Measurements from ENCODE around the gene ZNF536. TPM values are rescaled to one million over a fixed set of nuclear protein-coding genes. Genes with fewer than 3 reads are reported as not detected.

ZNF536 gene
- total and polyA plus RNA-seq, 2 of the 13 experiments (the other 11 are each of a cell fraction or from before 2014, with no cell fraction given) = not detected

DNA sequence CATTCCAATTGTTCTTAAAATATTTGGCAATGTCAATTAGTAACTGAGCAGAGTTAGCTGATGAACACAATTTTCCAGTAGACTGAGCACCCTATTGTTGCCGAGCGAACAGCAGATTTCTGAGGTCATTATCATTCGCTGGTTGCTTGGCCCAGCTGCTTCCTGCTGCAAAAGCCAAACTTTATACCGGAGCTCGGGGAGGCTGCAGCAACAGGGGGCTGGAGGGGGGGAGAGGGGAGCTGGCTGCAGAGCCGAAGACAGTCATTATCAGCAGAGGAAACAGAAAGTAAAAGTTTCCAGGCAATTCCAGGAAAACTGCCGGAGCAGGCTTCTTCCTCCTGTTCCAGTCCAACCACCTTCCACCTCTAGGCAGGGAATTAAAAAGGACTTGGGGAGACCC is 77.9 kb downstream of the ZNF536 start (continued):
- TF ChIP-seq, protein P1, sequence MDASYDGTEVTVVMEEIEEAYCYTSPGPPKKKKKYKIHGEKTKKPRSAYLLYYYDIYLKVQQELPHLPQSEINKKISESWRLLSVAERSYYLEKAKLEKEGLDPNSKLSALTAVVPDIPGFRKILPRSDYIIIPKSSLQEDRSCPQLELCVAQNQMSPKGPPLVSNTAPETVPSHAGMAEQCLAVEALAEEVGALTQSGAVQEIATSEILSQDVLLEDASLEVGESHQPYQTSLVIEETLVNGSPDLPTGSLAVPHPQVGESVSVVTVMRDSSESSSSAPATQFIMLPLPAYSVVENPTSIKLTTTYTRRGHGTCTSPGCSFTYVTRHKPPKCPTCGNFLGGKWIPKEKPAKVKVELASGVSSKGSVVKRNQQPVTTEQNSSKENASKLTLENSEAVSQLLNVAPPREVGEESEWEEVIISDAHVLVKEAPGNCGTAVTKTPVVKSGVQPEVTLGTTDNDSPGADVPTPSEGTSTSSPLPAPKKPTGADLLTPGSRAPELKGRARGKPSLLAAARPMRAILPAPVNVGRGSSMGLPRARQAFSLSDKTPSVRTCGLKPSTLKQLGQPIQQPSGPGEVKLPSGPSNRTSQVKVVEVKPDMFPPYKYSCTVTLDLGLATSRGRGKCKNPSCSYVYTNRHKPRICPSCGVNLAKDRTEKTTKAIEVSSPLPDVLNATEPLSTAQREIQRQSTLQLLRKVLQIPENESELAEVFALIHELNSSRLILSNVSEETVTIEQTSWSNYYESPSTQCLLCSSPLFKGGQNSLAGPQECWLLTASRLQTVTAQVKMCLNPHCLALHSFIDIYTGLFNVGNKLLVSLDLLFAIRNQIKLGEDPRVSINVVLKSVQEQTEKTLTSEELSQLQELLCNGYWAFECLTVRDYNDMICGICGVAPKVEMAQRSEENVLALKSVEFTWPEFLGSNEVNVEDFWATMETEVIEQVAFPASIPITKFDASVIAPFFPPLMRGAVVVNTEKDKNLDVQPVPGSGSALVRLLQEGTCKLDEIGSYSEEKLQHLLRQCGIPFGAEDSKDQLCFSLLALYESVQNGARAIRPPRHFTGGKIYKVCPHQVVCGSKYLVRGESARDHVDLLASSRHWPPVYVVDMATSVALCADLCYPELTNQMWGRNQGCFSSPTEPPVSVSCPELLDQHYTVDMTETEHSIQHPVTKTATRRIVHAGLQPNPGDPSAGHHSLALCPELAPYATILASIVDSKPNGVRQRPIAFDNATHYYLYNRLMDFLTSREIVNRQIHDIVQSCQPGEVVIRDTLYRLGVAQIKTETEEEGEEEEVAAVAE (CRISPR knock-in tag; IDR thresholded peaks at IDR 0.05; ENCODE audit: borderline replicate concordance) = no peak
- no peak for TF ChIP-seq GMEB1 (CRISPR knock-in tag; IDR thresholded peaks at IDR 0.05; ENCODE audit: borderline replicate concordance)
- no peak for TF ChIP-seq PHB2 (IDR thresholded peaks at IDR 0.05; ENCODE audit: partially characterized antibody)
- TF ChIP-seq ZNF263 (CRISPR knock-in tag; IDR thresholded peaks at IDR 0.05) = no peak

GRCh38 chr19:30450835-30451321 is 78.7 kb downstream of the ZNF536 start:
- Histone ChIP-seq H4K20me1 (ENCODE audit: insufficient read depth, low read length) (no peaks in the 10 kb centered on the region), H3K4me3 (replicated peaks in 1 of 3; ENCODE audit: insufficient read depth in 1 of 3, low read depth in 2 of 3, low read length in 3 of 3) (no peak overlapping the region), H3K4me2 (ENCODE audit: low read depth, low read length) (no peak overlapping the region), H3K9ac (ENCODE audit: insufficient read depth, low read depth, low read length) (no peak overlapping the region), H3K79me2 (ENCODE audit: insufficient read depth, low read length) (no peaks in the 10 kb centered on the region), H3K9me3 (ENCODE audit: low read length) (no peaks in the 10 kb centered on the region), H3K4me1 (ENCODE audit: insufficient read depth, low read length) (no peaks in the 10 kb centered on the region), H3K27ac (ENCODE audit: extremely low read length, insufficient read depth, low read length) (no peak overlapping the region), H3K27me3 (ENCODE audit: control insufficient read depth in 1 of 2, insufficient read depth in 2 of 2, low read length in 2 of 2) (peaks cover 0 to 40% of the 10 kb centered on the region in 2 experiments; a peak in 4 of 5 replicates), H2AFZ (ENCODE audit: low read length) (no peak overlapping the region), H3K36me3 (replicated peaks in 1 of 2; ENCODE audit: control insufficient read depth in 1 of 2, insufficient read depth in 2 of 2, low read length in 2 of 2) (no peaks in the 10 kb centered on the region)
- 70% methylated on average over 23 of the region's 31 CpGs for WGBS (ENCODE audit: low lambda C conversion rate)
- ChIA-PET POLR2A (no interaction called here), CTCF (ENCODE audit: low intra/inter-chr PET ratio, low total read pairs) (no interaction called here)
- in situ Hi-C loops (cut with HindIII; ENCODE audit: extremely low pct_ligation_motif_present, low pct_unique_long_range_greater_than_20kb) (no loop called here), intact Hi-C loops (cut with micrococcal nuclease; ENCODE audit: unreplicated experiment) (no loop called here)
- FAIRE-seq (no peak), DNase-seq (ENCODE audit: low spot score) (no peak), ATAC-seq (no peak)
- BruUV-seq (replicated peaks) = no TSS peak
- TF ChIP-seq ZBTB7B (CRISPR knock-in tag; IDR thresholded peaks at IDR 0.05) = no peak
- no peak for TF ChIP-seq ZNF225 (CRISPR knock-in tag; IDR thresholded peaks at IDR 0.05)
- TF ChIP-seq ZNF772 (CRISPR knock-in tag; IDR thresholded peaks at IDR 0.05) = no peak
- no peak for TF ChIP-seq IKZF1 (IDR thresholded peaks at IDR 0.05)
- no peak for TF ChIP-seq ZNF24 (IDR thresholded peaks at IDR 0.05)
- TF ChIP-seq, protein P2, sequence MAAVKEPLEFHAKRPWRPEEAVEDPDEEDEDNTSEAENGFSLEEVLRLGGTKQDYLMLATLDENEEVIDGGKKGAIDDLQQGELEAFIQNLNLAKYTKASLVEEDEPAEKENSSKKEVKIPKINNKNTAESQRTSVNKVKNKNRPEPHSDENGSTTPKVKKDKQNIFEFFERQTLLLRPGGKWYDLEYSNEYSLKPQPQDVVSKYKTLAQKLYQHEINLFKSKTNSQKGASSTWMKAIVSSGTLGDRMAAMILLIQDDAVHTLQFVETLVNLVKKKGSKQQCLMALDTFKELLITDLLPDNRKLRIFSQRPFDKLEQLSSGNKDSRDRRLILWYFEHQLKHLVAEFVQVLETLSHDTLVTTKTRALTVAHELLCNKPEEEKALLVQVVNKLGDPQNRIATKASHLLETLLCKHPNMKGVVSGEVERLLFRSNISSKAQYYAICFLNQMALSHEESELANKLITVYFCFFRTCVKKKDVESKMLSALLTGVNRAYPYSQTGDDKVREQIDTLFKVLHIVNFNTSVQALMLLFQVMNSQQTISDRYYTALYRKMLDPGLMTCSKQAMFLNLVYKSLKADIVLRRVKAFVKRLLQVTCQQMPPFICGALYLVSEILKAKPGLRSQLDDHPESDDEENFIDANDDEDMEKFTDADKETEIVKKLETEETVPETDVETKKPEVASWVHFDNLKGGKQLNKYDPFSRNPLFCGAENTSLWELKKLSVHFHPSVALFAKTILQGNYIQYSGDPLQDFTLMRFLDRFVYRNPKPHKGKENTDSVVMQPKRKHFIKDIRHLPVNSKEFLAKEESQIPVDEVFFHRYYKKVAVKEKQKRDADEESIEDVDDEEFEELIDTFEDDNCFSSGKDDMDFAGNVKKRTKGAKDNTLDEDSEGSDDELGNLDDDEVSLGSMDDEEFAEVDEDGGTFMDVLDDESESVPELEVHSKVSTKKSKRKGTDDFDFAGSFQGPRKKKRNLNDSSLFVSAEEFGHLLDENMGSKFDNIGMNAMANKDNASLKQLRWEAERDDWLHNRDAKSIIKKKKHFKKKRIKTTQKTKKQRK (IDR thresholded peaks at IDR 0.05; ENCODE audit: low read length) = no peak
- no peak for TF ChIP-seq TAF1 (CRISPR knock-in tag; IDR thresholded peaks at IDR 0.05)
- TF ChIP-seq ZNF280B (CRISPR knock-in tag; IDR thresholded peaks at IDR 0.05; ENCODE audit: borderline replicate concordance) = no peak
- TF ChIP-seq ZNF383 (CRISPR knock-in tag; IDR thresholded peaks at IDR 0.05; ENCODE audit: borderline replicate concordance) = no peak
